B cell (primary cell): Measurements from ENCODE around the gene TTLL11. TPM values are rescaled to one million over a fixed set of nuclear protein-coding genes. Genes with fewer than 3 reads are reported as not detected.

Source experiments
- ATAC-seq: fragments of 200-7000 bp; cut with Tn5 transposase; one replicate; pipeline ENCODE4 v1.10.0; 2021; ENCODE audit warnings: low read depth, mild to moderate bottlenecking, moderate number of reproducible peaks, moderate library complexity
- CTCF ChIA-PET: fragments of 350-600 bp; sonication (Branson Sonifier 250); formaldehyde crosslinking; loops from one replicate; lab custom pipeline; 2021; ENCODE audit warnings: antibody characterized with exemption, inconsistent platforms; lab: Charles Lee
- POLR2A ChIA-PET: fragments of 350-600 bp; sonication (Branson Sonifier 250); formaldehyde crosslinking; loops from one replicate; lab custom pipeline; 2021; ENCODE audit warnings: antibody characterized with exemption; lab: Charles Lee
- DNase-seq: peaks from one replicate; pipeline ENCODE4 v3.0.0; 2013
- H2AFZ ChIP-seq: 2 replicates; pipeline ENCODE4 v1.6.1; 2012; ENCODE audit warnings: mild to moderate bottlenecking, low read depth, low read length; ENCODE audit not compliant: insufficient read depth, poor library complexity, severe bottlenecking
- H3K27ac ChIP-seq, 2 donors: 1 replicate in 1 of 2; 2 replicates in 1 of 2; pipeline ENCODE4 v1.5.1; 2012 to 2013; ENCODE audit warnings: low read length in 2 of 2, mild to moderate bottlenecking in 2 of 2, moderate library complexity in 1 of 2
- H3K27me3 ChIP-seq, 4 experiments: fragments of 200-600 bp in 1 of 4; sonication (generic) in 1 of 4; replicated peaks in 1 of 4; 1 replicate in 2 of 4; 2 replicates in 2 of 4; pipeline versions ENCODE4 v1.6.1 to v1.7.0; 2013 to 2016; ENCODE audit warnings: low read length in 3 of 4, mild to moderate bottlenecking in 2 of 4, mixed read lengths in 1 of 4, moderate library complexity in 1 of 4; ENCODE audit not compliant: insufficient read depth in 4 of 4, control insufficient read depth in 3 of 4; ENCODE audit errors: control extremely low read depth in 1 of 4
- H3K36me3 ChIP-seq, 2 experiments: replicated peaks in 1 of 2; 1 replicate in 1 of 2; 2 replicates in 1 of 2; pipeline versions ENCODE4 v1.6.1 to v1.7.1; 2013; ENCODE audit warnings: low read length in 1 of 2; ENCODE audit not compliant: insufficient read depth in 2 of 2, control insufficient read depth in 1 of 2; ENCODE audit errors: control extremely low read depth in 1 of 2, extremely low read depth in 1 of 2
- H3K4me1 ChIP-seq, 2 donors: fragments of 200-600 bp in 1 of 2; sonication (generic) in 1 of 2; 1 replicate in 1 of 2; 2 replicates in 1 of 2; pipeline versions ENCODE4 v1.5.1 to v1.6.1; 2013 to 2017; ENCODE audit warnings: low read length in 2 of 2; ENCODE audit not compliant: control insufficient read depth in 2 of 2, insufficient read depth in 2 of 2
- H3K4me2 ChIP-seq: replicated peaks from 2 replicates; pipeline ENCODE3; 2012; ENCODE audit warnings: mild to moderate bottlenecking, low read depth, low read length; ENCODE audit not compliant: poor library complexity, severe bottlenecking
- H3K4me3 ChIP-seq, 5 experiments: fragments of 200-600 bp in 1 of 5; sonication (generic) in 1 of 5; 1 replicate in 3 of 5; 2 replicates in 2 of 5; pipeline versions ENCODE4 v1.5.1 to v1.7.0; 2011 to 2016; ENCODE audit warnings: low read length in 4 of 5, mild to moderate bottlenecking in 4 of 5, low read depth in 2 of 5, control low read depth in 1 of 5, moderate library complexity in 1 of 5; ENCODE audit not compliant: insufficient read depth in 1 of 5; ENCODE audit errors: control extremely low read depth in 1 of 5, extremely low read depth in 1 of 5
- H3K79me2 ChIP-seq: fragments of 200-600 bp; sonication (generic); one replicate; pipeline ENCODE4 v1.6.0; 2016; ENCODE audit warnings: low read length; ENCODE audit not compliant: control insufficient read depth, insufficient read depth
- H3K9ac ChIP-seq: fragments of 200-600 bp; sonication (generic); 2 replicates; pipeline ENCODE4 v1.6.1; 2017; ENCODE audit warnings: mild to moderate bottlenecking, low read length, moderate library complexity
- H3K9me3 ChIP-seq, 3 donors: one replicate each; pipeline versions ENCODE4 v1.6.1 to v1.7.1; 2013; ENCODE audit warnings: low read length in 2 of 3; ENCODE audit not compliant: control insufficient read depth in 2 of 3, insufficient read depth in 1 of 3; ENCODE audit errors: control extremely low read depth in 1 of 3
- H4K20me1 ChIP-seq: 2 replicates; pipeline ENCODE4 v1.6.0; 2012; ENCODE audit warnings: mild to moderate bottlenecking, low read length; ENCODE audit not compliant: insufficient read depth, control insufficient read depth, poor library complexity, severe bottlenecking
- H3K27ac Mint-ChIP-seq: one replicate; pipeline ENCODE4 v1.8.0; 2021; ENCODE audit warnings: mixed read lengths
- H3K27me3 Mint-ChIP-seq: one replicate; pipeline ENCODE4 v1.8.0; 2021; ENCODE audit warnings: mixed read lengths
- H3K4me1 Mint-ChIP-seq: one replicate; pipeline ENCODE4 v1.8.0; 2021; ENCODE audit warnings: mixed read lengths
- H3K4me3 Mint-ChIP-seq: one replicate; pipeline ENCODE4 v1.8.0; 2021; ENCODE audit warnings: mixed read lengths
- H3K9me3 Mint-ChIP-seq: one replicate; pipeline ENCODE4 v1.8.0; 2022; ENCODE audit warnings: mixed read lengths; ENCODE audit not compliant: insufficient read depth
- EZH2 ChIP-seq: IDR thresholded peaks from 2 replicates; pipeline ENCODE4 v1.6.1; 2012; ENCODE audit warnings: borderline replicate concordance, low read depth, mild to moderate bottlenecking, moderate library complexity, low read length; ENCODE audit not compliant: insufficient read depth, poor library complexity, severe bottlenecking
- WGBS: methylation state at CpG from one replicate; pipeline ENCODE4 v1.1.5; 2013; ENCODE audit warnings: missing lambda C conversion rate; ENCODE audit not compliant: insufficient coverage; 5-methylcytosine and 5-hydroxymethylcytosine counted together
- intact Hi-C: fragments of 100-400 bp; cut with micrococcal nuclease; formaldehyde crosslinking; loops from one replicate; pipeline ENCODE4 v1.10.0; 2022
- polyA plus RNA-seq: library from polyadenylated mRNA; depleted of rRNA; stranded (reverse); fragments of >200 nt; gene quantifications from 2 replicates; pipeline ENCODE4 v1.2.3, GENCODE V29; 2012
- total RNA-seq, 2 donors: library from RNA; stranded (reverse); fragments of 120-200 nt in 1 of 2; gene quantifications; 1 replicate in 1 of 2; 2 replicates in 1 of 2; pipeline versions ENCODE4 v1.2.3 to v1.2.4, GENCODE V29; 2013 to 2022
- TF ChIP-seq, protein P1 (sequence below): fragments of 200-600 bp; IDR thresholded peaks from one replicate; pipeline ENCODE4 v1.8.0; 2022; ENCODE audit warnings: antibody characterized with exemption, mild to moderate bottlenecking

The TTLL11 gene
- total and polyA plus RNA-seq, 2 donors (not counting 1 experiment from before 2014, with no cell fraction given), result 3.6 to 3.8 TPM

DNA sequence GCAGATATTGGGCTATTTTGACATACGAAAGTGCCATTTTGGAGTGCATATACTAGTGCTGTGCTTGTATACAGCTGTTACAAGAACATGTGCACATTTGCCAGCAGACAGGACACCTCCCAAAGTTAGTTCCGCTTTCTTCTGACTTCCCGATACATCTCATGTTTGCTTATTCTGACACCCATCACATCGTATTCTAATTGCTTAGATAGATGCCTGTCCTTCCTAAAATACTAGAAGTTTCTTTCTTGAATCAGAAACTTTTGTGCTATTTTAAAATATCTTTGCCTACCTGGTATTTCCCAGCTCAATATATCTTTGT lies 177.8 kb downstream of the TTLL11 start:
- intact Hi-C loops, result no loop called here
- no peaks in the 10 kb centered on the region for H3K36me3 ChIP-seq
- no peaks in the 10 kb centered on the region for H4K20me1 ChIP-seq
- H3K4me1 ChIP-seq, result no peaks in the 10 kb centered on the region
- H3K9ac ChIP-seq, result no peak overlapping the region
- ATAC-seq, result no peak
- no peak overlapping the region for H3K4me3 ChIP-seq
- ChIA-PET CTCF (no interaction called here), POLR2A (no interaction called here)
- H3K27me3 Mint-ChIP-seq, result no peaks in the 10 kb centered on the region
- H3K79me2 ChIP-seq, result no peaks in the 10 kb centered on the region
- H3K27me3 ChIP-seq, result no peaks in the 10 kb centered on the region
- no peak overlapping the region for H3K4me3 Mint-ChIP-seq
- no peak overlapping the region for H3K4me2 ChIP-seq
- WGBS, result no CpG with 5 or more reads among the region's 4 CpGs
- DNase-seq, result no peak
- TF ChIP-seq, protein P1, sequence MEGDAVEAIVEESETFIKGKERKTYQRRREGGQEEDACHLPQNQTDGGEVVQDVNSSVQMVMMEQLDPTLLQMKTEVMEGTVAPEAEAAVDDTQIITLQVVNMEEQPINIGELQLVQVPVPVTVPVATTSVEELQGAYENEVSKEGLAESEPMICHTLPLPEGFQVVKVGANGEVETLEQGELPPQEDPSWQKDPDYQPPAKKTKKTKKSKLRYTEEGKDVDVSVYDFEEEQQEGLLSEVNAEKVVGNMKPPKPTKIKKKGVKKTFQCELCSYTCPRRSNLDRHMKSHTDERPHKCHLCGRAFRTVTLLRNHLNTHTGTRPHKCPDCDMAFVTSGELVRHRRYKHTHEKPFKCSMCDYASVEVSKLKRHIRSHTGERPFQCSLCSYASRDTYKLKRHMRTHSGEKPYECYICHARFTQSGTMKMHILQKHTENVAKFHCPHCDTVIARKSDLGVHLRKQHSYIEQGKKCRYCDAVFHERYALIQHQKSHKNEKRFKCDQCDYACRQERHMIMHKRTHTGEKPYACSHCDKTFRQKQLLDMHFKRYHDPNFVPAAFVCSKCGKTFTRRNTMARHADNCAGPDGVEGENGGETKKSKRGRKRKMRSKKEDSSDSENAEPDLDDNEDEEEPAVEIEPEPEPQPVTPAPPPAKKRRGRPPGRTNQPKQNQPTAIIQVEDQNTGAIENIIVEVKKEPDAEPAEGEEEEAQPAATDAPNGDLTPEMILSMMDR, result no peak
- TF ChIP-seq EZH2, result no peak
- no peaks in the 10 kb centered on the region for H3K9me3 ChIP-seq
- no peak overlapping the region for H2AFZ ChIP-seq
- no peak overlapping the region for H3K27ac Mint-ChIP-seq
- no peak overlapping the region for H3K27ac ChIP-seq
- H3K4me1 Mint-ChIP-seq, result peaks cover 3% of the 10 kb centered on the region
- H3K9me3 Mint-ChIP-seq, result no peaks in the 10 kb centered on the region

DNA sequence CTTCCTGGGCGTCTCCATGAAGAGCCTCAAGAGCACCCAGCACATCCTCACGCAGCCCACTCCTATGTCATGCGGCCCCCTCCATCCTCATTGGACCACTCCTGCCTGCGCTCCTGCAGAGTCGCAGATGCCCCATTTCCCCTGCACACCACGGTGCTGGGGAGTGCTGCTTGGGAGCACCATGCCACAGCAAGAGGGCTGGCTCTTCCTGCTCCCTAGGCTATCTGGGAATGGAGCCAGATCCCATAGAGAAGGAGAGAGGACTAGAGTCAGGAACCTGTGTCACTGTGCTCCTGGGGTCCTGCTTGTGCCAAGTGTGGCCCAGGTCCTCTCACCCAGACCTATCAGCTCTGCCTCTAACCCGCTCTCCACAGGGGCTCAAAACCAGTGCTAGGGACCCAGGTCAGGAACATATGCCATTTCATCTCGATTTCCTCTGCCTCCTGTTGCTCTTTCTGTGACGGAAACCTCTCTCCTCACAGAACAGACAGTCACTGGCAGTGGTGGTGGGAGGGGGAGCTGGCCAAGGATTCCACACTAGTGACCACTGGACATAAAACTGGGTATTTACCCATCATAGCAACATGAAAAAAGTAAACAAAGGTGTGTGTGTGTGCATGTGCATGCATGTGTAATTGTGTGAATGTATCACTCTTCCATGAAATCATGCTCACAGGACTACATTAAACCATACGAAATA lies 178.4 kb downstream of the TTLL11 start:
- ATAC-seq, result no peak
- no peaks in the 10 kb centered on the region for H3K9me3 Mint-ChIP-seq

More for the DNA sequence above, 178.4 kb downstream of the TTLL11 start:
- ChIA-PET POLR2A (no interaction called here), CTCF (no interaction called here)
- TF ChIP-seq EZH2, result no peak
- TF ChIP-seq, protein P1, result no peak
- H3K9ac ChIP-seq, result no peak overlapping the region
- no peak overlapping the region for H3K4me2 ChIP-seq
- intact Hi-C loops, result no loop called here
- no peaks in the 10 kb centered on the region for H3K27me3 ChIP-seq
- H4K20me1 ChIP-seq, result no peaks in the 10 kb centered on the region
- no peak overlapping the region for H3K4me3 Mint-ChIP-seq
- no peaks in the 10 kb centered on the region for H3K79me2 ChIP-seq
- no peaks in the 10 kb centered on the region for H3K36me3 ChIP-seq
- H3K27ac ChIP-seq, result no peak overlapping the region
- peaks cover 3% of the 10 kb centered on the region for H3K4me1 Mint-ChIP-seq
- no peak overlapping the region for H3K4me3 ChIP-seq
- no peak for DNase-seq
- no peak overlapping the region for H3K27ac Mint-ChIP-seq
- 100% methylated on average over 6 of the region's 10 CpGs for WGBS
- no peaks in the 10 kb centered on the region for H3K9me3 ChIP-seq
- H3K4me1 ChIP-seq, result no peaks in the 10 kb centered on the region
- H3K27me3 Mint-ChIP-seq, result no peaks in the 10 kb centered on the region
- H2AFZ ChIP-seq, result no peak overlapping the region
